Right renal pelvis (tissue), 4 donors: ENCODE results near the gene CMIP. TPM values are rescaled to one million over a fixed set of nuclear protein-coding genes. Genes with fewer than 3 reads are reported as not detected.

Source experiments
- DNase-seq, 4 donors: peaks; one replicate each; pipeline ENCODE4 v3.0.0-alpha.2; 2013; ENCODE audit warnings: low read depth in 4 of 4, low spot score in 3 of 4, missing footprints in 1 of 4
- polyA plus RNA-seq, 4 donors: library from polyadenylated mRNA; unstranded; fragments of 120-200 nt; gene quantifications; one replicate each; pipeline ENCODE4 v1.2.1, GENCODE V29; 2013; ENCODE audit not compliant: insufficient read length in 4 of 4

The CMIP gene
- polyA plus RNA-seq, 4 donors, result 40.6 to 46.2 (median 44.5) TPM

DNA sequence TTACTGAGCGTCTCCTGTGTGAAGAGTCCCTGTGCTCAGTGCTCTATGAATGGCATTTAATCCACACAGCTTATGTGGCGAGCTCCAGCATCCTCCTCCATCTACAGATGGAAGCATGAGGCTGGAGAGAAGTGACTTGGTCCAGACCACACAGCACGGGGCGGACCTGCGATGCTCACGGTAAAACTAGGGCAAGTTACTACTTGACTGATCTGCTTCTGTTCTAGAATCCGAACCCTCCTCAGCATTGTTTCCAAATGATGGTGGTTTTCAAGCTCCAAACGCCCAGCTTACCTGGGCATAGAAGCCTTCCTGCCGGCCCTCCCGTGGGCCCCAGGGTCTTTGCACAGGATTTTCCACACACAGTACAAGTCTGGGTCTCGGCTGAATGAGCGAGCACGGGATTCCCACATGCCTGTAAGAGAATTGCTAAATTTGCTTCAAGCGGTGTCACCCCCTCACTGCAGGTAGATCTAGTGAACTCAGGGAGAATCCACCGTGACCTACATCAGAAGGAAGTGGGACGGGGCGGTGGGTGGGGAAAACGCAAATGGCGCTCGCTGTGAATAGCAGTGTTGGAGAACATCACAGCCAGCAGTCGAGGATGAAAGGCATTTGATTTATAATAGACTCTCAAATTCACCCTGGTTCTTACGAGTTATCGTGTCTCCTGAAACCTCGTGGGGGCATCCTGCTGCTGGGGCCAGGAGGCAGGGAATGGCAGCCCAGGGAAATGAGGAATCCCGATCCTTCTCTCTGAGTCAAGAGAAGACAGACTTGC, 101.1 kb downstream of the CMIP start:
- DNase-seq, result no peak

DNA sequence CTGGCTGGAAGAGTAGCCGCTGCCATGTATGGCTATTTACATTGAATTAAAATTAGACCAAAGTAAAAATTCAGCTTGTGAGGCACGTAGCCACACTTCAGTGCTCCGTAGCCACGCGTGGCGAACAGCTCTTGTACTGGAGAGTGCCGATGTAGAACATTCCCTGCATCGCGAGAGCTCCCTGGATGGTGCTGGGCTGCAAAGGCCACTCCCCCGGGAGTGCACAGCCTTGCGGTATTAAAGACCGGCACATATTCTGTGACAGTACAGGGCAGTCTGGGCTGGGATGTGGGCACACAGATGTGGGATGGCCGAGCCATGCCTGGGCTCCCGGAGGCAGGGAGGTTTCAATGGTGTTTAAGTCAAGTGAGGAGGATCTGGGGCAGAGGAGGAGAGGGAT, 102.2 kb downstream of the CMIP start:
- peak in 3 of 4 donors; percentile 38 to 57 (median 55) for DNase-seq

DNA sequence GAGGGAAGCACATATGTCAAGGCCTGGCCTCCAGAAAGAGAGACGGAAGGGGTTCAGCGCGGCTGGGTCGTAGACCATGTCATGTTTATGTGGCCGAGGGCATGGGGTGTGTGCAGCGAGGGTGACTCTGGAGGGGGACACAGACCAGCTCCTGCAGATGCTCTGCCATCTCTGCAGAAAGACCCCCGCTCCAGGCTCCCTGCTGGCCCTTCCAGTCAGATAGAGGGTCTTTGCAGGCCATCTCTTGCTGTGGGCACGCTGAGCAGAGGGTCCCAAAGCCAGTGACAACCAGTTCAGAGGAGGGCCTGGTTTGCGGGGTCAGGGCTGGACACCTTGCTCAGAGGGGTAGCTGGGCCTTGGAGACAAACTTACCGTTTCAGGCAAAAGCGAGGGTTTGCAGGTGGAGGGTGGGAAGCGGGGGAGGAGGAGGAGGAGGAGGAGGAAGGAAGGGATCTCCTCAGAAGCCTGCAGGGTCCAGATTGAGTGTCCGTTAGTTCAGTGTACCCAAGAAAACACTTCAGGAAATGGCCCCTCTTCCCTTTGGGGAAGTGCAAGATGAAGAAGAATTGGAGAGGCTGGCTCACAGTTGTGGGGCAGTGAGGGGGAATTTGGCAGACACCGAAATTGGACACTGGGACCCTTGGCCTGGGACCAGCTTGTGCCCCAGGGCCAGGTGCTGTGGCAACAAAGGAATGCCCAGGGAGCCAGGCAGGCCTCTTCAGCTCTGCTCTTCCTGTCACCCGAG, 102.8 kb downstream of the CMIP start:
- no peak for DNase-seq

DNA sequence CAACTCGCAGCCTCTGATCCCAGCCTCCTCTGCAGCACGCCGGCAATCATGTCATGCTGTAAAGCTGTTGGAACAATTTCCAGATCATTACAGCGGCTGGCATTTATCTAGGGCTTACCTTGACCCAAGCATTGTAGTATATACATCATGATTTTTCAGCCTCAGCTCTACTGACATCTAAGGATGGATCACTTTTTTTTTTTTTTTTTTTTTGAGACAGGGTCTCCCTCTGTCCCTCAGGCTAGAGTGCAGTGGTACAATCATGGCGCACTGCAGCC, 103.3 kb downstream of the CMIP start:
- DNase-seq, result no peak

DNA sequence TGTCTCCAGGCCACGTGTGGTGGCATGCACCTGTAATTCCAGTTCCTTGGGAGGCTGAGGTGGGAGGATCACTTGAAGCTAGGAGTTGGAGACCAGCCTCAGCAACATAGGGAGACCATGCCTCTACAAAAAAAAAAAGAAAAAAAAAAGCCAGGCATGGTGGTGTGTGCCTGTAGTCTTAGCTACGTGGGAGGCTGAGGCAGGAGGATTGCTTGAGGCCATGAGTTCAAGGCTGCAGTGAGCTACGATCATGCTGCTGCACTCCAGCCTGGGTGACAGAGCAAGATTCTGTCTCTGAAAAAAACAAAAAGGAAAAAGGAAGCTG, 103.9 kb downstream of the CMIP start:
- no peak for DNase-seq

DNA sequence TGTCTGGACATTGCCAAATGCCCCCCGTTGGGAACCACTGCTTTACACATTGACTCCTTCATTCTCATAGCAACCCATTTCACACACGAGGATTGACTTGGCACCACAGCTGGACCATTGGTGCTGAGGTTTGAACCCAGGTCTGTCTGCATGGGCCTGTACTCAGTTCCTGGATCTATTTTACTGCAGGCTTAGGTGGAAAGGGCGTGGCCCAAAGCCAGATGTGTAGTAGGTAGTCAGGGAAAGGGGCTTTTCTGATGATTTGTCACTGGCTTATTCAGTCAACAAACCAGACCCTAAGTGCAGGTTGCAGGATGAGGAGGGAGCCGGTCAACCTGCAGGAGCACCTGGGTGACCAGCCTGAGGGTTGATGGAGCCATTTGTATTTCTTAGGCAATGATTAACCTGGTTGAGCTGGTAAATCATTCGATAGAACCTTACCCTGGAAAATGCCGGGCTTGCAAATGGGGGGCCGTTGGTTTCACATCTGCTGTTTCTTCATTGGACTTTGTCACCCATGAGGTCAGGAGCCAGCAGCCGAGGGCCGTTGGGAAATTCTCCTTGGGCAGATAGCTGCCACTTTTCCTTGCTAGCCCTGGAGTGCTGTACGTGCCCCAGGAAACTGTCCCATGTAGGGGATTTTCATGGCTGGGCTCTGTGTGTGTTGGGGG, 104.4 kb downstream of the CMIP start:
- peak in 3 of 4 donors; percentile 57 to 62 (median 61) for DNase-seq

DNA sequence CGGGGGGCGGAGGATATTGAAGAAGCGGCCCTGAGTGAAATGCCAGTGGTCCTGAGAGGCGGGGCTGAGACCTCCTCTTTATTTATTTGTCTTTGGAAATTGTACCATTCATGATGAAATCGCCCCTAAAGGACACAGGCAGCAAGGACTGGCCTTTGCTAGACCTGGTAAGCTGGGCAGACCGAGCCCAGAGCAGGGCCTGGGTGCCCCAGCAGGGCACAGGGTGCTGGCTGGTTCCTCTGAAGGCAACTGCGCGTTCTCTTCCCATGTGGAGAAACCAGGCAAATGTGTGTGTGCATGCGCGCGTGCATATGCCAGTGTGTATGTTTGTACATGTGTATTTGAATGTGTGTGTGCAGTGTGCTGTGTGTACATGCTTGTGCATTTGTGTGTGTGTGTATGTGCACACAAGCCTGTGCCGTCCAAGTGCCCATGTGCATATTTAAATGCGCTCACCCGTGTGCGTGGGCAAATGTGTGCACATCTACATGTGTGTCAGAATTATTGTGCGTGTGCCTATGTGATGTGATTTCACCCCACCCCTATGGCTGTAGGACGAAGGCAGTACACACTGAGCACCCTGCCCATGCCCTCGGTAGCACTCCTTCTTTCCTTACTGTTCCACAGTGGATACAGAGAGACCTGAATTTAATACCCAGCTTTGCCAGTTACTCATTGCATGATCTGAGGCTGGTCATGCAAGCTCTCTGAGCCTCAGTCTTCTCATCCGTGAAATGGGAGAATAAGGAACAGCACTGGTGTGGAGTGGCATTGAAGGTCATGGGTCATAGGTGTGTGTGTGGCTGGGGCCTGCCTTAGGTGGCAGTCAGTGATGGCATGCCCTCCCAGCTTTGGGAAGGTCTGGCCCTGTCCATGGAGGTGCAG, 105.2 kb downstream of the CMIP start:
- no peak for DNase-seq

DNA sequence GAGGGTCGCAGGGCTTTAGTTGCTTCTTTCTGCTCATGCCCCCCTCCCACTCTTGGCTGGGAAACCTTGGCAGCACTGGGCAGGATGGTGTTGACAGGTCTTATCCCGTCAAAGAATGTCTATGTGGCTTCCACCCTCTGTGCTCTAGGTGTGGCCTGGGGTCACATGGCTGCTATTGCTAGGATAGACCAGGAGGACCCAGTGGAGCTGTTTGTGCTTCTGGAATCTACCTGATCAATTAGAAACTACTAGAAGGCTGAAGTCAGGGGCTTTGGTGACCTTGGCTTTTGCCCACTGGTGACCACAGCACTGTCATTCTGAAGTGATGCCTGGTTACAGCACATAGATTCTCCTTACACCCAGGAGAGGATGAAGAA, 105.8 kb downstream of the CMIP start:
- no peak for DNase-seq

DNA sequence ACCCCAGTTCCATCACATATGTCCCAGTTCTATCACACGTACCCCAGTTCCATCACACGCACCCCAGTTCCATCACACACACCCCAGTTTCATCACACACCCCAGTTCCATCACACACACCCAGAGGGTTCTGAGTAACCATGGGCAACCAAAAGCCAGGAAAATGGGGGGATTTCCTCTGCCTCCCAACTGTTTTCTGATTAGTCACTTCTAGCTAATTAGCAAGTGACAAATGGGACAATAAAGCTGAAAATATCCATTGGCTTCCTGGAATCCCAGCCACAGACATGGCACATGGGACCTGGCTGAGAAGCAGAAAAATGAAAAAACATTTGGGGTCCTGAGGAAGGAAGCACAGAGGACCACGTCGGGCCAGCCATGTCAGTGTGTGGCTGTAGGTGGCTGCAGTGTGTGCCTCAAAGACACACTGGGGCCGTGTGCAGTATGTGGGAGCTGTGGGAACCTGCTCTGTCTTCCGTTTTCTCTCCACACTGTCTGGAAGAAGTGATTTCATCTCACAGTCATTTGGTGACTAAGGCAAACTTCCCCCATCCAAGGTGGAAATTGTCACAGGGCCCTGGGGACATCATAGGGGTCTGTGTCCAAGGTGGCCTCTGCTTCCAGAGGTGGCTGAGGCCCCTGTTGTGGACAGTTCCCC, 106.7 kb downstream of the CMIP start:
- DNase-seq, result no peak

DNA sequence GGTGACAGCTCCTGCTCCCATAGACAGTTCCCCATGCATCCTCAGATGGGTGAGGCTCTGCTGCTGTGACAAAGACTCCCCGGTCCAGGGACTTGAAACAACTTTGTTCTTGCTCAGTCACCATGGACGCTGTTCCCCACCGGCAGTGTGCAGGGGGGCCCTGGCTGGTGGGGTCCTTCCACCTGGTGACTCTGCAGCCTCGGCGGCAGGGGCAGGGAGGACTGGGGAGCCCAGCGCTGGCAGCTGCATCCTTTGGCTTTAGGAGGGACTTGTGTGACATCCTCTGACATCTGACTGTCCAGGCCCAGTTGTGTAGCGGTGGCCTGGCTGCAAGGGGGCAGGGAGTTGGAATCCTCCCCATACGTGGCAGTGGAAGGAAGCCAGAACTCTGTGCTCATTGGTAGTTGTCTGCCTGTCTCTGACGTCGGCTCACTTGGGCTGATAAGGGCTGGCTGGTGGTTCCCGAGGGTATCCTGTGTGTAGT, 107.3 kb downstream of the CMIP start:
- DNase-seq, result no peak

DNA sequence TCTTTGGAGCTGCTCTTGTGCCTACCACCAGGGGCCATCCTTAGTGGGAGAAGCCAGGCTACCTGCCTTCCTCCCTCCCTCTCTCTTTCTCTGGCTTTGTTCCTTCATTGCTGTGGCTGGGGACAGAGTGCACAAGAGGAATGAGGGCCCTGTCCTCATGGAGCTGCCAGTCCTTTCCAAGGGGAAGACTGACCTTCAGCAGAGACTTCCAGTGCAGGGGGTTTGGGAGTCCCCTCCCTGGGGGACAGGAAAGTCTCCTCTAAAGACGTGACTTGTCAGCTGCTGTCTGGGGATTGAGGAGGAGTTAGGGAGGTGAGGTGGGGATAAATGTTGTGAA, 108.1 kb downstream of the CMIP start:
- DNase-seq, result no peak

DNA sequence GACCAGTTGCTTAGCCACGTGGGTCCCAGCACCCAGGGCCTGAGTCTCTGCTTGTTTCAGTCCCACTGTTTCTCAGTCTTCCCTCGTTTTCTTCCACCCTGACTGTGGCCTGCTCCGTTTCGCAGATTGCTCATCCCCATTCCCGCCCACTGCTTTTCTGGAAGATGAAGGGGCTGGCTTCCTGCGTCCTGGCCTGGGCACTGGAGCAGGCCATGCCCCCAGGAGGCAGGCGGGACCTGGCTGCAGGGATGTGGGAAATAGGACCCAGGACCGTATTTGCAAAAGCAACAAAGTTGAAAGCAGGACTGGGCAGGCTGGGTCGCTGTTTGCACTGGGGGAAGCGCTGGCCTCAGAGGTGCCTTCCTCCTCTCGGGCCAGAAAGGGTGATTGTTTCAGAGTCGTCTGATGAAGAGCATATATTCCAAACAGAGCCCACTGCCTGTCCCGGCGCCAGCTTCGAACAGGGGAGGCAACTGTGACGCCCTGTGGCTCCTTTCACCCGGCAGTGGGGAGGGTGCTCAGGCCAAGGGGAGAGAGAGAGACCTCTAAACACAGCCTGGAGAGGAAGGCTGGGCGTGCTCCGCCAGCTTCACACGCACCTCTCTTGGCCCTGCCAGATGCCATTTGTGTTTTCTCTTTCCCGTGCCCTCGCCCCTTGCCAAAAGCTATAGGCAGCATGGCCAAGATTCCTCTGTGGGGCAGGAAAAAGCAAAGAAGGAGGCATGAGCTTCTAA, 108.6 kb downstream of the CMIP start:
- DNase-seq, result no peak

DNA sequence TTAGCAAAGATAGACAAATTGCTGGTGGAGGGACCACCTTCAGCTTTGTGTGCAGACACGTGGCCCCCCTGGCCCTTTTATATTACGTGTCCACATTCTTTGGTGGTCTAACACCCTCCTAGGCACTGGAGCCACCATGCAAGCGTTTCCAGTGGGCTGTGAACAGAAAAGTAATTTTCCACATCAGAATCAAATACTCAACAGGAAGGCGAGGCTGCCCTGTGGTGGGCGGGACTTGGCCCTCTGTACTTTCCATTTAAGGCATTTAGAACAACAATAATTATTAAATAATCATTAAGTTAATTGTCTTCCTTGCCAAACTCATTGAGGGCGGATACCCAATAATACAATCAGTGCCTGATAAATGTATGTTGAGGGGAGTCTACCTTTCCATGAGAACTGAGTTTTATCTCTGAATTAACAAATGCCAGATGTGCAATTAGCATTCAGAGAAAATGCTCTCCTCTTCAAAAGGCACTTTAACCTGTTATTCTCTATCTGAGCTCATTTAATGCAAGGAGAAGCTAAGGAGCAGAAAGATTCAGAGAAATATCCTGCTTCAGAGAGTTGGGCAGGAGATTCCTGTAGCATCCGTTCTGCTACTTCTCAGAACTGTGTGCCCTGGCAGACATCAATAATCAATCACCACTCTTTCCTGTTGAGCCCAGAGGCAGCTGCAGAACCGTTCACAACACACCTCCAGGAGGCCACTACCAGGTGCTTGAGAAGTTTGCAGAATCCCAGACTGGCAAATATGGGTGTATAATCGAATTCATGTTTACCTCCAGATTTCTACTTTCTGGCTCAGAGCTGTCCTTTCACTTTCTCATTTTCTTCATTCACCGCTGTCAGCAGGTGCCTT, 109.4 kb downstream of the CMIP start:
- DNase-seq, result no peak

DNA sequence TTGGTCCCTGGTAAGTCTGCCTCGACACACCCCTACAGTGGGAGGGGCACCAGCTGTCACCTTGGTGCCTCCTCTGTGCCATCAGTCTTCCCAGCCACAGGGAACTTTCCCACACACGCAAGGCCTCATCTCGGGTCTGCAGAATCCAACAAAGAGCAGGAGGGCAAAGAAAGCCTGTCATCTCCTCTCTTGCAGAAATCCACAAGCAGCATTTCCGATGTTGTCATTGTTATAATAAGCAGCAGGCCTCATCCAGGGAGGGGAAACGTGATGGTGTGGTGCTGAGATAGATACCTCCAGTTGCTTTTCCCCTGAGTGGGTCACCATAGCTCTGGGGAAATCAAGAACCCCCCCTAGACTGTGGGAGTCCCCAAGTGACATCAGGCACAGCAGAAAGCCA, 110.4 kb downstream of the CMIP start:
- no peak for DNase-seq

DNA sequence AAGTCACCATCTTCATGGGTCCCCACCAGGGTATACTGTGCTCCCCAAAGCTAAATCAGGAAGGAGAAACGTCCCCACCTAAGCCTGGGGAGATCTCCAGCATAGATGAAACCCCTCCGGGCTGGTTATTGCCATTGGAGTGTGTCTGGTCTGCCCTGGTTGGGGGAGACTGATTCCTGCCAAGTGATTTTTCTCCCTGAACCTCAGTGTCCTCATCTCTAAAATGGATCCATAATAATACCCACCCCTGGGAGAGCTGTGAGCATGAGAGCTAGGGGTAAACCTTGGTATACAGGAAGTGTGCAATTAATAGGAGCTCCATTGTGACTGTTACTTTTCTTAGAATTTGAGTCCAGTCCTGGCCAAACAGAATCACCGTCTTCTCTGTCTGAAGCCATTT, 111.1 kb downstream of the CMIP start:
- no peak for DNase-seq

DNA sequence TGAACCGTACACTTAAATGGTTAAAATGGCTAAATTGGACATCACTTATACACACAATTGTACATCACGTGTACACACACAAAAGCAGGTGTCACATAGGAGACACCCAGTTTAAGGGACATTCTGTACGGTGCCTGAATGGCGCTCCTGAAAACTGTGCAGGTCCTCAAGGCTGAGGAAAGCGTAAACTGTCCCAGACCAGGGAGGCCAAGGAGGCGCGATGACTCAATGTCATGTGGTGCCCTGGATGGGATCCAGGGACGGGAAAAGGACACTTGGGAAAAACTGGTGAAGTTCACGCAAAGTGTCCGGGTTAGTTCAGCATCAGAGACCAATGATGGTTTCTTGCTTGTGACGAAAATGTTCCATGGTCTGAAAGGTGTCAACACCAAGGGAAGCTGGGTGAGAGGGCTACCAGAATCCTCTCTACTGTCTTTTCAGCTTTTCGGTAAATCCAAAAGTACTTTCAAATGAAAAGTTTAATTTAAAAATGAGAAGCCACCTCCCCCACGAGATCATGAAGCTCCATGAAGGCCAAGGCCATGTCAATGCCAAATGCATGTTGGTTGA, 112.2 kb downstream of the CMIP start:
- no peak for DNase-seq

DNA sequence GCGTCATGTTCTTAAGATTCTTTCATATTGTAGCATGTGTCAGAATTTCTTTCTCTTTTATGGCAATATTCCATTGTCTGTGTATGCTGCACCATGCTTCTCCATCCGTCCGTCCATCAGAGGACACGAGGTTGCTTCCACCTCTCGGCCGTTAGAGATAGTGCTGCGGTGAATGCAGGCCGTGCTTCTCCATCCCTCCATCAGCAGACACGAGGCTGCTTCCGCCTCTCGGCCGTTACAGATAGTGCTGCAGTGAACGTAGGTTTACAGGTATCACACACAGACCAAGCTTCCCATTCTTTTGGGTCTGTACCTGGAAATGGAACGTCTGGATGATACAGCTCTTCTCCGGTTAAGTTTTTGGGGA, 113.5 kb downstream of the CMIP start:
- no peak for DNase-seq

DNA sequence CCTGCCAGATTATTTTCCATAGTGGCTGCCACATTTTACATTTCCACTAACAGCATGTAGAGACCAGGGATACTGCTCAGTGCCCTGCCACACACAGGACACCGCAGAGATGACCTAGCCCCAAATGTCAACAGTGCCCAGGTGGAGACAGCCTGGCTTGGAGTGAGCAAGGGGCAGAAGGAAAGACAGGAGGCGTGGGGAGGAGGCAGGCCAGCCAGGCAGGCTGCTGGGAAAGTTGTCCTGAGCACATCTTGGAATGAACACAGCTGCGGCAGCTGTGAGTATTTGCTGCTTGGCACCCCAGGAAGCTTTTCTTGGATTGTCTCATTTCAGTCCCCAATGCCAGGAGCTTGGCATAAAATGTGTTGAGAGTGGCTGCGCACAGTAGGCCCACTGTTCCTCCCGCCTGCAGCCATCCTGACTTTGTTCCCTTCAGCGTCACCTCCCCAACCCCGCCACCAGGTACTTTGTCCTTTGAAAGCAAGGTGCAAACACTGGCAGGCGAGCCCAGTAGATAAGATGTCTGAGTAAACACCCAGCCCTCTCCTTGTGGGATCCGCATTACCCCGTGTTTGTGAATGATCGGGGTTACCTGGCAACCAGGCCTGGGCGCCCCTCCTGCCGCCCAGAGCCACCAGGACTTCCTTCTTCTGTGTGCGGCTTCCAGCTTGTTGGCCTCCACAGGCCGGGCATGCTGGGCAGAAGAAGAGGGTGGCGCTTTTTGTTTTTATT, 114.0 kb downstream of the CMIP start:
- no peak for DNase-seq
